Adrenal gland (tissue), 12 donors: ENCODE measurements around the gene FBXO41. TPM values are rescaled to one million over a fixed set of nuclear protein-coding genes. Genes with fewer than 3 reads are reported as not detected.

Source experiments
- DNase-seq, 7 donors: peaks; one replicate each; pipeline ENCODE4 v3.0.0-alpha.2; 2019 to 2020
- H3K27ac ChIP-seq, 5 donors: fragments of 200-600 bp; sonication (generic) in 4 of 5; 1 replicate in 3 of 5; 2 replicates in 2 of 5; pipeline versions ENCODE4 v1.5.1 to v1.8.0; 2016 to 2020; ENCODE audit warnings: mild to moderate bottlenecking in 1 of 5
- H3K27me3 ChIP-seq: fragments of 200-600 bp; 2 replicates; pipeline ENCODE4 v1.8.0; 2021
- H3K36me3 ChIP-seq, 2 donors: fragments of 200-600 bp; replicated peaks in 1 of 2; 1 replicate in 1 of 2; 2 replicates in 1 of 2; pipeline versions ENCODE4 v1.5.1 to v1.8.0; 2018 to 2022
- H3K4me1 ChIP-seq, 2 donors: fragments of 200-600 bp; replicated peaks in 1 of 2; 1 replicate in 1 of 2; 2 replicates in 1 of 2; pipeline versions ENCODE4 v1.5.1 to v1.8.0; 2018 to 2021
- H3K4me3 ChIP-seq, 4 donors: fragments of 200-600 bp; sonication (generic) in 3 of 4; one replicate each; pipeline ENCODE4 v1.5.1; 2016 to 2018
- H3K9me3 ChIP-seq, 3 donors: fragments of 200-600 bp; sonication (generic) in 1 of 3; replicated peaks in 1 of 3; 1 replicate in 2 of 3; 2 replicates in 1 of 3; pipeline versions ENCODE4 v1.5.1 to v1.8.0; 2016 to 2021
- POLR2A ChIP-seq, 2 donors: fragments of 450-650 bp; IDR thresholded peaks; one replicate each; pipeline ENCODE4 v1.6.1; 2017; ENCODE audit warnings: antibody characterized with exemption in 2 of 2, mild to moderate bottlenecking in 2 of 2, moderate library complexity in 1 of 2
- WGBS, 4 donors: extraction: QIAGEN DNeasy Blood & Tissue Kit in 2 of 4; methylation state at CpG; one replicate each; pipeline versions ENCODE4 v1.1.5 to v1.1.7; 2013 to 2017; 5-methylcytosine and 5-hydroxymethylcytosine counted together
- intact Hi-C, 2 donors: fragments of 100-400 bp; cut with DNase I; formaldehyde crosslinking; loops; one replicate each; pipeline versions ENCODE4 v1.14.1 to v1.15.0; 2022 to 2023
- polyA plus RNA-seq, 3 donors: library from polyadenylated mRNA; stranded (reverse); fragments of 200-250 nt in 2 of 3; fragments of 350-450 nt in 1 of 3; fragmentation: Illumina TruSeq in 1 of 3; extraction: RNeasy Lipid Tissue Mini Kit (QIAGEN cat#74804) in 1 of 3; gene quantifications; one replicate each; pipeline ENCODE4 v1.2.3, GENCODE V29; 2013 to 2014
- total RNA-seq, 9 donors: library from RNA; depleted of rRNA in 4 of 9; stranded (reverse); fragments of >200 nt in 4 of 9; fragments of 120-200 nt in 1 of 9; fragmentation: NEBNext Ultra II Directional in 1 of 9; extraction: Animal tissue kit (Norgen Biotek cat#: 25700) in 1 of 9; gene quantifications; one replicate each; pipeline versions ENCODE4 v1.1.0 to v1.2.4, GENCODE V29; 2013 to 2023
- TF ChIP-seq, protein P1 (sequence below), 6 experiments: fragments of 450-650 bp in 4 of 6; fragments of 200-600 bp in 2 of 6; sonication (generic) in 1 of 6; IDR thresholded peaks; 1 replicate in 5 of 6; 2 replicates in 1 of 6; pipeline versions ENCODE4 v1.5.1 to v1.8.0; 2016 to 2021; ENCODE audit warnings: antibody characterized with exemption in 6 of 6, mild to moderate bottlenecking in 2 of 6, moderate library complexity in 1 of 6
- donor health status: healthy with polysubstance abuse.
- donor health status: Bipolar disorder and iron deficiency.
- donor health status: DM: yes; HTN: yes; CAD: no.
- donor health status: DM: no; HTN: no; CAD: no.
- donor health status: DM: no; HTN: no; CAD: no.
- donor health status: DM: yes; HTN: yes; CAD: no.

FBXO41 gene
- total and polyA plus RNA-seq, 12 donors, result 1.8 to 12.0 (median 5.5) TPM

DNA sequence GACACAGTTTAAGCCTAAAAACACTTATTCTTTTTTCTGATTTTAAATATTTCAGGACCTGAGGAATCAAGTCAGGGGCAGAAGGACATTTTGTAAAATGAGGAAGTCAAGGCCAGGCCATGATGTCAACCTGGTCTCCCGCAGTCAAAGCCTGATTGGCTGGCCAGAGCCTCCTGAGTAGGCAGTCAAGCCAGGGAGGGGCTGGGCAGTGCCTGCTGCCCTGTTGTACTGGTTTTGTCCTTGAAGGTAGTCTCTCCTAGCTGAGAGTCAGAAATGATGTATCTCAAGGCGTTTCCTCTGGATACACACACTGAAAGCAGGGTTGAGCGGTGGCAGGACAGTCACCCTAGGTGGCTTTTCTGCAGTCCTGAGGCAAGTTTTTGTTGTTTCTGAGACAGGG is 30.4 kb downstream of the FBXO41 start:
- peak in 1 of 2 donors; percentile 17 for TF ChIP-seq POLR2A (IDR thresholded peaks at IDR 0.05)
- TF ChIP-seq, protein P1, sequence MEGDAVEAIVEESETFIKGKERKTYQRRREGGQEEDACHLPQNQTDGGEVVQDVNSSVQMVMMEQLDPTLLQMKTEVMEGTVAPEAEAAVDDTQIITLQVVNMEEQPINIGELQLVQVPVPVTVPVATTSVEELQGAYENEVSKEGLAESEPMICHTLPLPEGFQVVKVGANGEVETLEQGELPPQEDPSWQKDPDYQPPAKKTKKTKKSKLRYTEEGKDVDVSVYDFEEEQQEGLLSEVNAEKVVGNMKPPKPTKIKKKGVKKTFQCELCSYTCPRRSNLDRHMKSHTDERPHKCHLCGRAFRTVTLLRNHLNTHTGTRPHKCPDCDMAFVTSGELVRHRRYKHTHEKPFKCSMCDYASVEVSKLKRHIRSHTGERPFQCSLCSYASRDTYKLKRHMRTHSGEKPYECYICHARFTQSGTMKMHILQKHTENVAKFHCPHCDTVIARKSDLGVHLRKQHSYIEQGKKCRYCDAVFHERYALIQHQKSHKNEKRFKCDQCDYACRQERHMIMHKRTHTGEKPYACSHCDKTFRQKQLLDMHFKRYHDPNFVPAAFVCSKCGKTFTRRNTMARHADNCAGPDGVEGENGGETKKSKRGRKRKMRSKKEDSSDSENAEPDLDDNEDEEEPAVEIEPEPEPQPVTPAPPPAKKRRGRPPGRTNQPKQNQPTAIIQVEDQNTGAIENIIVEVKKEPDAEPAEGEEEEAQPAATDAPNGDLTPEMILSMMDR (IDR thresholded peaks at IDR 0.05), result no peak
- H3K27ac ChIP-seq, result peak overlapping the region in 3 of 5 donors; percentile 65 to 79 (median 70)
- peak; percentile 56 to 89 (median 85) for DNase-seq
- H3K4me3 ChIP-seq, result no peak overlapping the region
- 41 to 57% (median 51%) methylated on average over 2 to 3 of the region's 3 CpGs for WGBS, 4 donors
- no peaks in the 10 kb centered on the region for H3K27me3 ChIP-seq
- H3K9me3 ChIP-seq, result no peaks in the 10 kb centered on the region
- H3K36me3 ChIP-seq, result peaks cover 0 to 52% of the 10 kb centered on the region in 2 donors
- H3K4me1 ChIP-seq, result peaks cover 17 to 32% of the 10 kb centered on the region in 2 donors
- intact Hi-C loops, result no loop called here

DNA sequence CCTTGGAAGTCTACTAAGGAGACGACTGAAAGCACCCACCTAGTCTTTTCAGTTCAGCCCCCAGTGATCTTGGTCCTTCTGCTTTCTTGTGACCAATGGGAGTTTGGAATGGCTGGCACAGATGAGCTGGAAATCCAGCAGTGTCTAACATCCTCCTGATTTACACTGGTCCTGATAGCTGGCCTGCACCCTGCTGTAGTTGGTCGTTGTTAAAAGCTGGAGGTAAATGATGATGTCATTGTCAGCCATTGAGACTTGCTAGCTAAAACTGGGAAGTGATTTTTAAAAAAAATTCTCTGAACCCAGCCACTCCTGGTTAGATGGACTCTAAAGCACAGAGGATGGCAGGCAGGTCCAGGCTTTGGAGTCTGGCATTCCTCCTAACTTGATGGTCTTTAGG is 30.9 kb downstream of the FBXO41 start:
- intact Hi-C loops, result no loop called here
- peaks cover 17 to 32% of the 10 kb centered on the region in 2 donors for H3K4me1 ChIP-seq
- peaks cover 0 to 57% of the 10 kb centered on the region in 2 donors for H3K36me3 ChIP-seq
- no peaks in the 10 kb centered on the region for H3K9me3 ChIP-seq
- H3K4me3 ChIP-seq, result no peak overlapping the region
- 38 to 52% (median 51%) methylated on average over 2 of the region's 2 CpGs for WGBS, 4 donors
- H3K27me3 ChIP-seq, result no peaks in the 10 kb centered on the region
- no peak for TF ChIP-seq POLR2A (IDR thresholded peaks at IDR 0.05)
- TF ChIP-seq, protein P1 (IDR thresholded peaks at IDR 0.05), result no peak
- DNase-seq, result no peak
- peak overlapping the region in 4 of 5 donors; percentile 9 to 79 (median 68) for H3K27ac ChIP-seq

GRCh38 chr2:73252238-73253027 is 31.8 kb downstream of the FBXO41 start:
- H3K9me3 ChIP-seq, result no peaks in the 10 kb centered on the region
- intact Hi-C loops, result no loop called here
- peaks cover 0 to 67% of the 10 kb centered on the region in 2 donors for H3K36me3 ChIP-seq
- no peak for TF ChIP-seq POLR2A (IDR thresholded peaks at IDR 0.05)
- TF ChIP-seq, protein P1 (IDR thresholded peaks at IDR 0.05), result no peak
- no peaks in the 10 kb centered on the region for H3K27me3 ChIP-seq
- H3K4me1 ChIP-seq, result peaks cover 17 to 32% of the 10 kb centered on the region in 2 donors
- DNase-seq, result no peak
- H3K4me3 ChIP-seq, result no peak overlapping the region
- H3K27ac ChIP-seq, result peak overlapping the region in 1 of 5 donors; percentile 70
- WGBS, 4 donors, result 91 to 93% (median 91%) methylated on average over 10 to 17 of the region's 17 CpGs

DNA sequence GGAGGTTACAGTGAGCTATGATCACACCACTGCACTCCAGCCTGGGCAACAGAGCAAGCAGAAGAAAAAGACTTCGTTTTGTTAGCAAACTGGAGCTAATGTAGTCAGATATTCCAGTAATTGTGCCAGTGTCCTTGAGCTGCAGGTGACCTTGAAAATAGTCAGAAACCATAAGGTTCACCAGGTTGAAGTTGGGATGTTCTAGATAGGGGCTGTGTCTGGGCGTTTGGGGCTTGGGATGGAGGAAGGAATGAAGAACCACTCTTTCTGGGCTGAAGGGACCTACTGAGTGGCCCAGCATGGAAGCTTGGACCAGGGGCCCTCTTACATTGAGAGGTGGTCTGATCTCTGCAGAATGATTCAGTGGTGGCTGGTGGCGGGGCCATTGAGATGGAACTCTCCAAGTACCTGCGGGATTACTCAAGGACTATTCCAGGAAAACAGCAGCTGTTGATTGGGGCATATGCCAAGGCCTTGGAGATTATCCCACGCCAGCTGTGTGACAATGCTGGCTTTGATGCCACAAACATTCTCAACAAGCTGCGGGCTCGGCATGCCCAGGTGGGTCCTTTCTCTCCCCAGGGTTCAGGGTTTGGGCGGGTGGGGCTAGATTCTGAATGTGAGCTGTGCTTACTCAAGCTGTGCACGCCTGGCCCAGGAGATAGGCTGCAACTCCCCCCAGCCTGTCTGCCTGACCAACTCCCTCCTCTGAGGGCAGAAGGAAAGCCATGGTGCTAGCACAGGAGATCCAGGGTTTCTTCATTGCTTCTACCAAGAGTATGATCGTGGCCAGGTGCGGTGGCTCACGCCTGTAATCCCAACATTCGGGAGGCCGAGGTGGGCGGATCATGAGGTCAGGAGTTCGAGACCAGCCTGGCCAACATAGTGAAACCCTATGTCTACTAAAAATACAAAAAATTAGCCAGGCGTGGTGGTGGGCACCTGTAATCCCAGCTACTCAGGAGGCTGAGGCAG is 33.1 kb downstream of the FBXO41 start:
- no peak for TF ChIP-seq POLR2A (IDR thresholded peaks at IDR 0.05)
- TF ChIP-seq, protein P1 (IDR thresholded peaks at IDR 0.05), result no peak
- intact Hi-C loops, result no loop called here
- Histone ChIP-seq H3K27ac (peak overlapping the region in 2 of 5 donors; percentile 49 to 60), H3K9me3 (no peaks in the 10 kb centered on the region), H3K27me3 (no peaks in the 10 kb centered on the region), H3K4me3 (no peak overlapping the region), H3K4me1 (peaks cover 17 to 32% of the 10 kb centered on the region in 2 donors), H3K36me3 (peaks cover 0 to 80% of the 10 kb centered on the region in 2 donors)
- DNase-seq, result peak in 5 of 7 donors; percentile 47 to 63 (median 53)
- WGBS, 4 donors, result 76 to 80% (median 78%) methylated on average over 12 to 17 of the region's 17 CpGs
